GM18907 (cell line): ENCODE results near the gene EIF2S3B.

Experiments used
- ATAC-seq: cut with Tn5 transposase; IDR thresholded peaks from one replicate; pipeline ENCODE4 v1.9.1; 2021; ENCODE audit warnings: mild to moderate bottlenecking, moderate library complexity; ENCODE audit not compliant: unreplicated experiment

Gene EIF2S3B

DNA sequence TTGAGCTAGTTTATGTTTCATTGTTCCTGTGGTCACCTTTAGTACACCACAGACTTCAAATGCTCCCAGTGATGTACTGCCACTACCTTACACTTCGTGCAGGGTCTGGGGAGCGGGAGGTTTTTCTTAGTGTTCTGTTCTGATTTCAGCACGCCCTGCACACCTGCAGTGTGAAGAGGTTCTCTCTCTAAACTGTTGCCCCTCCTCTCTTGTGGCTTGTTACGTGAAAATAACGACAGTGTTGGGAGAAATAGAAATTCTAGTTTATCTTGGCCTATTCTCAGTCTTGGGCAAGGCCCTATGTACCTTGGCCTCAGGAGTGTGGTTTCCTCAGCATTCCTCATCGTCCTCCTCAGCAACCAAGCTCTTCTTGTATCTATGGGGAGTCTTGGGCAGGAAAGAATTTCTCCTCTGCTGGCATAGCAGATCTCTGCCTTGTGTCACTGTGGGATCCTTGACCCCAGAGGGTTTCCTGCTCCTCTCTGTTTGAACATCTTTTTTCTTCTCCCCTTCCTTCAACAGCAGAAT is 48.6 kb downstream of the EIF2S3B start:
- no peak for ATAC-seq

GRCh38 chr12:10554756-10555481 is 49.2 kb downstream of the EIF2S3B start:
- no peak for ATAC-seq

GRCh38 chr12:10557329-10557728 is 51.6 kb downstream of the EIF2S3B start:
- peak; percentile 17 for ATAC-seq

- ATAC-seq, result peak; percentile 54
Measured at GRCh38 chr12:10557766-10558165, 52.1 kb downstream of the EIF2S3B start.
